Gastrocnemius medialis (tissue), 4 donors: ENCODE data around the gene AGER.

Experiments
- POLR2A ChIP-seq, 2 donors: fragments of 450-650 bp; IDR thresholded peaks; one replicate each; pipeline ENCODE4 v1.6.1; 2017; ENCODE audit warnings: antibody characterized with exemption in 2 of 2, mild to moderate bottlenecking in 2 of 2, moderate library complexity in 2 of 2
- TF ChIP-seq, protein P1 (sequence below), 5 experiments: fragments of 450-650 bp in 3 of 5; fragments of 200-600 bp in 2 of 5; sonication (generic) in 2 of 5; IDR thresholded peaks in 4 of 5; conservative IDR thresholded peaks in 1 of 5; 1 replicate in 4 of 5; 2 replicates in 1 of 5; pipeline ENCODE4 v1.5.1; 2016 to 2019; ENCODE audit warnings: antibody characterized with exemption in 5 of 5, mild to moderate bottlenecking in 3 of 5, moderate library complexity in 3 of 5

DNA sequence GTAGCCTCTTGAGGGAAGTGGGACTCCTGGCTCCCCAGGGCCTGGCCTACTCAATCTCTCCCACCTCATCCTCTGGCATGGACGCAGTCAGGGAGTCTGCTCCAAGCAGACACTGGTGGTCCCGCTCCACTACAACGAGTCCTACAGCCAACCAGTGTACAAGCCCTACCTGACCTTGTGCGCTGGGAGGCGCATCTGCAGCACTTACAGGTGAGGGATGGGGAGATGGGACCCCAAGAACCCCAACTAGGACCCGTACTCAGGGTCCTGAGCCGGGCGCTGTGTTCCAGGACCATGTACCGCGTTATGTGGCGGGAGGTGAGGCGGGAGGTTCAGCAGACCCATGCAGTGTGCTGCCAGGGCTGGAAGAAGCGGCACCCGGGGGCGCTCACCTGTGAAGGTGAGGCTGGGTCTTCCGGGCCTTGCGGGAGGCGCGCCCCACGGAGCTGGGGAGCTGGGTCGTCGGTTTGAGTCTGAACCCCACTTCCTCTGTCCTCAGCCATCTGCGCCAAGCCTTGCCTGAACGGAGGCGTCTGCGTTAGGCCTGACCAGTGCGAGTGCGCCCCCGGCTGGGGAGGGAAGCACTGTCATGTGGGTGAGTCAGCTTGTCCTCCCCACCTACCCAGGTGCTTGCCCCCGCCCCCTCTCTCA lies 17.5 kb downstream of the AGER start:
- TF ChIP-seq POLR2A (IDR thresholded peaks at IDR 0.05), result no peak
- TF ChIP-seq, protein P1, sequence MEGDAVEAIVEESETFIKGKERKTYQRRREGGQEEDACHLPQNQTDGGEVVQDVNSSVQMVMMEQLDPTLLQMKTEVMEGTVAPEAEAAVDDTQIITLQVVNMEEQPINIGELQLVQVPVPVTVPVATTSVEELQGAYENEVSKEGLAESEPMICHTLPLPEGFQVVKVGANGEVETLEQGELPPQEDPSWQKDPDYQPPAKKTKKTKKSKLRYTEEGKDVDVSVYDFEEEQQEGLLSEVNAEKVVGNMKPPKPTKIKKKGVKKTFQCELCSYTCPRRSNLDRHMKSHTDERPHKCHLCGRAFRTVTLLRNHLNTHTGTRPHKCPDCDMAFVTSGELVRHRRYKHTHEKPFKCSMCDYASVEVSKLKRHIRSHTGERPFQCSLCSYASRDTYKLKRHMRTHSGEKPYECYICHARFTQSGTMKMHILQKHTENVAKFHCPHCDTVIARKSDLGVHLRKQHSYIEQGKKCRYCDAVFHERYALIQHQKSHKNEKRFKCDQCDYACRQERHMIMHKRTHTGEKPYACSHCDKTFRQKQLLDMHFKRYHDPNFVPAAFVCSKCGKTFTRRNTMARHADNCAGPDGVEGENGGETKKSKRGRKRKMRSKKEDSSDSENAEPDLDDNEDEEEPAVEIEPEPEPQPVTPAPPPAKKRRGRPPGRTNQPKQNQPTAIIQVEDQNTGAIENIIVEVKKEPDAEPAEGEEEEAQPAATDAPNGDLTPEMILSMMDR (IDR thresholded peaks at IDR 0.05 in 4 of 5, conservative IDR thresholded peaks at IDR 0.05 in 1 of 5), result no peak
